ES-I3 (cell line): ENCODE data around the gene SLIT3.

Experiments used
- H3K36me3 ChIP-seq: 2 replicates; pipeline ENCODE4 v1.6.1; 2013; ENCODE audit warnings: mild to moderate bottlenecking, low read length, control low read depth, moderate library complexity; ENCODE audit not compliant: insufficient read depth
- H3K4me1 ChIP-seq: 2 replicates; pipeline ENCODE4 v1.6.1; 2013; ENCODE audit warnings: mild to moderate bottlenecking, control low read depth, low read length; ENCODE audit not compliant: insufficient read depth
- H3K9ac ChIP-seq: 2 replicates; pipeline ENCODE4 v1.6.1; 2013; ENCODE audit warnings: low read depth, mild to moderate bottlenecking, low read length, moderate library complexity
- H3K9me3 ChIP-seq: 2 replicates; pipeline ENCODE4 v1.6.1; 2013; ENCODE audit warnings: mild to moderate bottlenecking, low read length, moderate library complexity; ENCODE audit not compliant: control insufficient read depth, insufficient read depth

SLIT3 gene

GRCh38 chr5:168832308-168832707 is 468.6 kb downstream of the SLIT3 start:
- H3K36me3 ChIP-seq = no peaks in the 10 kb centered on the region
- peaks cover 4% of the 10 kb centered on the region; the same call in 1 of the 2 replicates for H3K4me1 ChIP-seq

GRCh38 chr5:168831383-168831782 is 469.6 kb downstream of the SLIT3 start:
- peaks cover 6% of the 10 kb centered on the region; the same call in 1 of the 2 replicates for H3K4me1 ChIP-seq
- no peaks in the 10 kb centered on the region for H3K9me3 ChIP-seq
- H3K9ac ChIP-seq = no peak overlapping the region
- H3K36me3 ChIP-seq = no peaks in the 10 kb centered on the region

More at GRCh38 chr5:168832308-168832707, 468.6 kb downstream of the SLIT3 start:
- Histone ChIP-seq H3K9me3 (no peaks in the 10 kb centered on the region), H3K9ac (no peak overlapping the region)

GRCh38 chr5:168830833-168831232 is 470.1 kb downstream of the SLIT3 start:
- no peaks in the 10 kb centered on the region for H3K9me3 ChIP-seq
- no peaks in the 10 kb centered on the region for H3K36me3 ChIP-seq
- H3K4me1 ChIP-seq = peaks cover 6% of the 10 kb centered on the region; the same call in 1 of the 2 replicates
- H3K9ac ChIP-seq = no peak overlapping the region

- Histone ChIP-seq H3K9ac (no peak overlapping the region), H3K9me3 (no peaks in the 10 kb centered on the region), H3K36me3 (no peaks in the 10 kb centered on the region), H3K4me1 (peaks cover 6% of the 10 kb centered on the region; the same call in 1 of the 2 replicates)
Measured at GRCh38 chr5:168829922-168830417, 471.0 kb downstream of the SLIT3 start.

GRCh38 chr5:168829044-168829443 is 471.9 kb downstream of the SLIT3 start:
- Histone ChIP-seq H3K36me3 (no peaks in the 10 kb centered on the region), H3K4me1 (peaks cover 6% of the 10 kb centered on the region; the same call in 1 of the 2 replicates)

GRCh38 chr5:168827636-168828035 is 473.3 kb downstream of the SLIT3 start:
- peaks cover 6% of the 10 kb centered on the region; the same call in 1 of the 2 replicates for H3K4me1 ChIP-seq
- no peaks in the 10 kb centered on the region for H3K9me3 ChIP-seq
- H3K36me3 ChIP-seq = no peaks in the 10 kb centered on the region

More at GRCh38 chr5:168829044-168829443, 471.9 kb downstream of the SLIT3 start:
- no peaks in the 10 kb centered on the region for H3K9me3 ChIP-seq
- no peak overlapping the region for H3K9ac ChIP-seq

GRCh38 chr5:168826246-168826725 is 474.7 kb downstream of the SLIT3 start:
- H3K36me3 ChIP-seq = no peaks in the 10 kb centered on the region

More at GRCh38 chr5:168827636-168828035, 473.3 kb downstream of the SLIT3 start:
- H3K9ac ChIP-seq = no peak overlapping the region

GRCh38 chr5:168822745-168823281 is 478.1 kb downstream of the SLIT3 start:
- peaks cover 9% of the 10 kb centered on the region; the same call in 1 of the 2 replicates for H3K4me1 ChIP-seq
- H3K9ac ChIP-seq = no peak overlapping the region

More at GRCh38 chr5:168826246-168826725, 474.7 kb downstream of the SLIT3 start:
- Histone ChIP-seq H3K9me3 (no peaks in the 10 kb centered on the region), H3K4me1 (peaks cover 6% of the 10 kb centered on the region; the same call in 1 of the 2 replicates), H3K9ac (no peak overlapping the region)

GRCh38 chr5:168822248-168822744 is 478.6 kb downstream of the SLIT3 start:
- Histone ChIP-seq H3K36me3 (no peaks in the 10 kb centered on the region), H3K9ac (no peak overlapping the region), H3K4me1 (peaks cover 10% of the 10 kb centered on the region; the same call in 1 of the 2 replicates), H3K9me3 (no peaks in the 10 kb centered on the region)

More at GRCh38 chr5:168822745-168823281, 478.1 kb downstream of the SLIT3 start:
- no peaks in the 10 kb centered on the region for H3K36me3 ChIP-seq
- no peaks in the 10 kb centered on the region for H3K9me3 ChIP-seq

GRCh38 chr5:168820874-168821273 is 480.1 kb downstream of the SLIT3 start:
- Histone ChIP-seq H3K4me1 (peaks cover 9% of the 10 kb centered on the region; the same call in 1 of the 2 replicates), H3K9me3 (no peaks in the 10 kb centered on the region), H3K36me3 (no peaks in the 10 kb centered on the region), H3K9ac (no peak overlapping the region)

GRCh38 chr5:168819004-168819621 is 481.8 kb downstream of the SLIT3 start:
- peaks cover 9% of the 10 kb centered on the region; the same call in 1 of the 2 replicates for H3K4me1 ChIP-seq
- no peaks in the 10 kb centered on the region for H3K9me3 ChIP-seq
- H3K9ac ChIP-seq = no peak overlapping the region
- no peaks in the 10 kb centered on the region for H3K36me3 ChIP-seq

- Histone ChIP-seq H3K36me3 (no peaks in the 10 kb centered on the region), H3K9ac (no peak overlapping the region), H3K4me1 (peaks cover 9% of the 10 kb centered on the region; the same call in 1 of the 2 replicates), H3K9me3 (no peaks in the 10 kb centered on the region)
Measured at GRCh38 chr5:168818558-168818957, 482.4 kb downstream of the SLIT3 start.

- H3K9me3 ChIP-seq = no peaks in the 10 kb centered on the region
- H3K9ac ChIP-seq = no peak overlapping the region
- no peaks in the 10 kb centered on the region for H3K36me3 ChIP-seq
- H3K4me1 ChIP-seq = peaks cover 9% of the 10 kb centered on the region; the same call in 1 of the 2 replicates
Measured at GRCh38 chr5:168817591-168817990, 483.3 kb downstream of the SLIT3 start.

- no peaks in the 10 kb centered on the region for H3K9me3 ChIP-seq
- H3K4me1 ChIP-seq = peaks cover 9% of the 10 kb centered on the region; the same call in 1 of the 2 replicates
- H3K36me3 ChIP-seq = no peaks in the 10 kb centered on the region
- H3K9ac ChIP-seq = no peak overlapping the region
Measured at GRCh38 chr5:168816661-168817060, 484.3 kb downstream of the SLIT3 start.
